Measurements from ENCODE around the gene PNMA8C. TPM values are rescaled to one million over a fixed set of nuclear protein-coding genes. Genes with fewer than 3 reads are reported as not detected.
A peak's percentile ranks its signal among the peaks of the same experiment; 100 is the strongest.

PNMA8C gene
- total RNA-seq, 2 donors from 2014 or later: 1.2 to 5.2 TPM

GRCh38 chr19:46411925-46412649 lies 16.6 kb downstream of the PNMA8C start:
- H3K4me3 ChIP-seq: peak overlapping the region; percentile 78
- H3K27me3 ChIP-seq (replicated peaks; ENCODE audit: insufficient read depth): no peaks in the 10 kb centered on the region
- no peaks in the 10 kb centered on the region for H3K36me3 ChIP-seq
- peaks cover 27 to 61% of the 10 kb centered on the region in 2 donors for H3K4me1 ChIP-seq (ENCODE audit: control insufficient read depth in 1 of 2, low read depth in 2 of 2)
- peak overlapping the region; percentile 83 to 88 for H3K27ac ChIP-seq
- no peaks in the 10 kb centered on the region for H3K9me3 ChIP-seq
- no peak for DNase-seq (ENCODE audit: low spot score)
- TF ChIP-seq CTCF (IDR thresholded peaks at IDR 0.05): no peak
- ATAC-seq (ENCODE audit: insufficient number of reproducible peaks, low FRiP score, low read depth): no peak

GRCh38 chr19:46411088-46411924 lies 17.4 kb downstream of the PNMA8C start:
- DNase-seq (ENCODE audit: low spot score): no peak
- Histone ChIP-seq H3K27me3 (replicated peaks; ENCODE audit: insufficient read depth) (no peaks in the 10 kb centered on the region), H3K36me3 (no peaks in the 10 kb centered on the region), H3K27ac (peak overlapping the region; percentile 83 to 88), H3K4me1 (ENCODE audit: control insufficient read depth in 1 of 2, low read depth in 2 of 2) (peaks cover 22 to 58% of the 10 kb centered on the region in 2 donors), H3K4me3 (peak overlapping the region; percentile 78), H3K9me3 (no peaks in the 10 kb centered on the region)
- no peak for ATAC-seq (ENCODE audit: insufficient number of reproducible peaks, low FRiP score, low read depth)
- TF ChIP-seq CTCF (IDR thresholded peaks at IDR 0.05): no peak

- no peak for ATAC-seq (ENCODE audit: insufficient number of reproducible peaks, low FRiP score, low read depth)
- H3K4me1 ChIP-seq (ENCODE audit: control insufficient read depth in 1 of 2, low read depth in 2 of 2): peaks cover 27 to 59% of the 10 kb centered on the region in 2 donors
Observed at GRCh38 chr19:46410205-46411087, 18.3 kb downstream of the PNMA8C start.

GRCh38 chr19:46409191-46409590 lies 19.5 kb downstream of the PNMA8C start:
- H3K36me3 ChIP-seq: no peaks in the 10 kb centered on the region
- no peak for DNase-seq (ENCODE audit: low spot score)
- ATAC-seq (ENCODE audit: insufficient number of reproducible peaks, low FRiP score, low read depth): no peak
- H3K27ac ChIP-seq: peak overlapping the region; percentile 70 to 71
- no peaks in the 10 kb centered on the region for H3K9me3 ChIP-seq
- no peak overlapping the region for H3K4me3 ChIP-seq
- H3K4me1 ChIP-seq (ENCODE audit: control insufficient read depth in 1 of 2, low read depth in 2 of 2): peaks cover 33 to 67% of the 10 kb centered on the region in 2 donors
- no peaks in the 10 kb centered on the region for H3K27me3 ChIP-seq (replicated peaks; ENCODE audit: insufficient read depth)
- no peak for TF ChIP-seq CTCF (IDR thresholded peaks at IDR 0.05)

More at GRCh38 chr19:46410205-46411087, 18.3 kb downstream of the PNMA8C start:
- TF ChIP-seq CTCF (IDR thresholded peaks at IDR 0.05): no peak
- Histone ChIP-seq H3K4me3 (peak overlapping the region; percentile 78), H3K9me3 (no peaks in the 10 kb centered on the region), H3K27me3 (replicated peaks; ENCODE audit: insufficient read depth) (no peaks in the 10 kb centered on the region), H3K36me3 (no peaks in the 10 kb centered on the region), H3K27ac (peak overlapping the region; percentile 83 to 88)
- DNase-seq (ENCODE audit: low spot score): no peak
